Daoy (cell line): Measurements from ENCODE around the gene UBAC2. TPM values are rescaled to one million over a fixed set of nuclear protein-coding genes. Genes with fewer than 3 reads are reported as not detected.
A peak's percentile ranks its signal among the peaks of the same experiment; 100 is the strongest.

Source experiments
- DNase-seq: peaks from one replicate; pipeline ENCODE4 v3.0.0-alpha.2; 2015; ENCODE audit warnings: low read depth
- total RNA-seq: library from RNA; depleted of rRNA; stranded (reverse); fragments of >200 nt; shearing (Covaris generic); gene quantifications from 2 replicates; pipeline ENCODE4 v1.2.3, GENCODE V29; 2014

The UBAC2 gene
- total RNA-seq, 1 experiment from 2014 or later: 24.2 TPM

DNA sequence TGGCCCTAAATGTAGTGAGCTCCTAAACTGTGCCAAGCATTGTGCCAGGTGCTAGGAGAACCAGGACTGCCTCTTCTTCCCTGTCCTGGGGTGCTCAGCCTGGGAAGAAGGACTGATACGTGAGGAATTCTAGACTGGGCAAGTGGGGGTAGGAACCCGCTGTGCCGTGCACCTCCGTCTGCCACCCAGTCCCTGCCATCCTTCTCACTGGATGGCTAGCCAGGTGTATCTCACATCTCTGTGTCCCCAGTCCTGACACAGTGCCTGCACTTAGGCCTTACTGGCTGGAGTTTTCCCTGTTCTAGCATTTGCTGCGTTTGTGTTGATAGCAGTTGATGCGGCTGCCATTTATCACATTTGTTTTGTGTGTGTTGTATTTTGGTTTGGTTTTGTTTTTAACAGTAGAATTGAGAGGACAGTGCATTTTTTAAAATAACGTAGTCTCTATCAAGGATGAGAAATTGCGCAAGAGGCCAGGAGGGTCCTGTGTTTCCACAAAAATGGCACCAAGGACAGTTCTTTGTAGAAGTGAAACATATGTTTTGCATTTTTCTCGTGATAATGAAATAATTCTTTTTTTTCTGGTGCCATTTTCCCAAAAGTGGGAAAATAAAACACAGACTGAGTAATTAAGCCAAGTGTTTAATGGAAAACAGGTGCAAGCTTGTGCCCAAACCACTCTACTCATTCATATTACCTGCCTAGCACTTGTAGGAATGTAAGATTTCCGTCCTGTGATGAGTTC, 111.3 kb downstream of the UBAC2 start:
- DNase-seq: no peak

DNA sequence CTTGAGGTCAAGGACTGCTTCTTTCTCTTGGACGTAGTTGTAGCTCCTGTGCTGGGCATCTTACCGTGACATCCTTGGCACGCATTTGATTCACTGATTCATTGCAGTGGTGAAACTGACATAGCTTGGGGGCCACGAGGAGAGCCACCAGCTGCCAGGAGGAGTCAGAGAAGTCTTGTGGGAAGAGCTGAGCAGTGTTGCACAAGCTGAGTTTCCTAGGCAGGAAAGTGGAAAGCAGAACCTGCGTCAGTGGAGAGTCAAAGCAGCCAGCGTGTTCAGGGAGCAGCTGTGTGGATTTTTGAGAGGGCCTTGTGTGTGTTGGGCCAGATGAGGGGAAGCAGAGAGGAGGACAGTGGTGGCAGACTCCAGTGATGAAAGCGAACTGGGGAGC, 111.8 kb downstream of the UBAC2 start:
- peak; percentile 62 for DNase-seq

DNA sequence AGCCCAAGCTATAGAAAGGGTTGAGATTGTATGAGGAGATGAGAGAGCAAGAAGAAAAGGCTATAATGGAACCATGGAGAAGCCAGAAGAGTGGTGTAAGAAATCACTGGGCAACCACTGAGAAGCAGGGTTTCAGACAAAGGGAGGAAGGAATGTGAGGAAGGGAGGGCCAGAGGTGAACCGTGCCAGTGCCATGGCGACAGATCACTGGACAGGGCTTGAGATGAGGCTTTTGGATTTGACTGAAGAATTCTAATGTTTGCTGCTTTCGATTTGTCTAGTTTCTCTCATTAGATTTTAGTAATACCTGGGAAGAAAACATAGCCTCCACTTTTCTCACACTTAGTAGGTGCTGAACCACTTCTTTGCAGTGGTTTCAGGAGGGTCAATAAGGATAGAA, 112.8 kb downstream of the UBAC2 start:
- DNase-seq: no peak

DNA sequence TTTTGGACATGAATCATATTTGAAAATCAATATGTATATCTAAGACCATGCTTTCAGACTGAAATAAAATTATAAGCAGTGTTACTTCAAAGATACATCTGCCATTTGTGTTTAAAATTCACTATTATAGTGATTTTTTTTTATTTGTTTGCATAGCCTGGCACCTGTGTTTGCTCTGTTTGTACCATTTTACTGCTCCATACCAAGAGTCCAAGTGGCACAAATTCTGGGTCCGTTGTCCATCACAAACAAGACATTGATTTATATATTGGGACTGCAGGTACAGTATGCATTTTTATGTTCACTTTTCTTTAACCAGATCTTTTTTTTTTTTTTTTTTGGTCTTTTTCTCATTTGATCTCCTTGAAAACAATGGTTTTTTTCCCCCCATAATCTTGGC, 113.3 kb downstream of the UBAC2 start:
- DNase-seq: no peak

DNA sequence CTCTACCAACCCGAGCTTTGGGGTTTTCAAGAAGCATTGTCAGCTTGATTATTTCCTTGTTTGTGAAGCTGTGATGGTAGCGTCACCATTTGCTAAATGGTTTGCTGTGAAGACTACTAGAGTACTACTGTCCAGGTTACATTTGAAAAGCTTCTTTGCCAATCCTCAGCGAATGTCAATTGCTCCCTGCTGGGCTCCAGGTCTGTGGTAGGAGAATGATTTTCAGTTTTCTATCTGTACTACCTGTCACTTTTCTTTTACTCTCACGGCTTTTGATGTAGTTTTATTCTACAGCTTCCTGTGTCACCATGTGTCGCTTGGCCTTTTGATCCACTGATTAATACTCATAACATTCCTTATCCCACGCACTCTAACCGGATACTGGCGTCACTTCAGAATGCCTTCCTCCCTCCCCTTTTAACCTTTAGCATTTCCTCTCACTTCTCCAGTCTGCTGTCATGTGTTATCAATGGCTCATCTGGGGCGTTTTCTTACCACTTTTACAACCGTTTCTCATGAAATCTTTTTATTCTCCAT, 114.1 kb downstream of the UBAC2 start:
- no peak for DNase-seq

DNA sequence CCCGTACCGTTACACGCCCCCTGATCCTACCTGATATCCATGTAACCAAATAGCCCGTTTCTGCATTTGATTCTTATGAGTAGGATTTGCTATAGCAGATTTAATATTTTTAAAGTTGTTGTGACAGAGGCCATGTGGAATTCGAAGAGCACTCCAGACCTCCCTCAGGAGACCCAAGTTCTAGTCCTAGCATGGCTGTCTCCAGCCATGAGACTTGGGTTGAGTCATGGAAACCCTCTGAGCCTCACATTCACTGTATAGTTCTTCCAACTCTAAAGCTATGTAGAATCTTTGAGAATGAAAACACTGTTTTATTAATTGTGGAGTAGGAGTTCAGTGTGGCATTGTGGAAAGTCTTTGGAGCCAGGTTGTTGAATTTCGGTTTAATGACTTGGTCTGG, 114.5 kb downstream of the UBAC2 start:
- DNase-seq: no peak

DNA sequence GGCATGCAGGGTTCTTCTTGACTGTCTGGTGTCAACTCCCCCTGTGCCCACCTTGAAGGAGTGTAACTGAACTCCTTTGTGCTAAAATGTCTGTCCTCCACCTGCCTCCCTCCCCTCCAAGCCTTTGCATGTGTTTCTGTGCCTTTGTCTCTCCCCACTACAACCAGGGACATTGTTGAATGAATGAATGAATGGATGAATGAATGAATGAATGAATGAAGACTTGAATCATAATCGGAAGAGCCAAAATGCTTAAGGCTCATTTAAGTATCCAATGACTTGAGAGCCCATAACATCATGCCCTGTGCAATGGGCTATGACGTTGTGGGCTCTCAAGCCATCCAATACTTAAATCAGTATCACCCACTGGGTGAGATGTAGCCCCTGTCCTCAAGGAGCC, 115.6 kb downstream of the UBAC2 start:
- no peak for DNase-seq

DNA sequence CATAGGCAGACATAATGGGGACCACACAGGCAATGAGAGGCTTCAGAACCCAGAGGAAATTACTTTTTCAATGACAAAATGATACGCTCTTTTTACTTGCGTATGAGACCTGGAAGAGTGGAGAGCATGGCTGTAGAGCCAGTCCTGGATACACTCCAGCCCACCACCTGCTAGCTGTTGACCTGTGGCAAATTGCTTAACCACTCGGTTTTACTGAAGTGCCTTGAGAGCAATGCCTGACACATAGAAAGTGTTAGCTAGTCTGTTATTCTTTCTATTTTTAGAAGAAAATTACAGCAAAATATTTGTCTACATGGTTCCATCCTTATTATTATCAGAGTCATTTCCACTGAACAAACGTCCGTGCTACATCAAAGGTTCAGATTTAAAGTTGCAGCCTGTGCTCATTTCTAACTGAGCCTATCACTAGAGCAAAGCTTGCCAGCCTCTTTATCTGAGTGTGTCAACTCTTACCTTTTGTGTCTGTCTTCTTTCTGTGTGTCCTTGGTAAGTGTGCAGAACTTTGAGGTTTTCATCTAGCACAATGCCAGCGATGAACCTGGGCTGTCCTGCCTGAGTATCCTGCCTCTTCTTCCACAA, 116.1 kb downstream of the UBAC2 start:
- no peak for DNase-seq

DNA sequence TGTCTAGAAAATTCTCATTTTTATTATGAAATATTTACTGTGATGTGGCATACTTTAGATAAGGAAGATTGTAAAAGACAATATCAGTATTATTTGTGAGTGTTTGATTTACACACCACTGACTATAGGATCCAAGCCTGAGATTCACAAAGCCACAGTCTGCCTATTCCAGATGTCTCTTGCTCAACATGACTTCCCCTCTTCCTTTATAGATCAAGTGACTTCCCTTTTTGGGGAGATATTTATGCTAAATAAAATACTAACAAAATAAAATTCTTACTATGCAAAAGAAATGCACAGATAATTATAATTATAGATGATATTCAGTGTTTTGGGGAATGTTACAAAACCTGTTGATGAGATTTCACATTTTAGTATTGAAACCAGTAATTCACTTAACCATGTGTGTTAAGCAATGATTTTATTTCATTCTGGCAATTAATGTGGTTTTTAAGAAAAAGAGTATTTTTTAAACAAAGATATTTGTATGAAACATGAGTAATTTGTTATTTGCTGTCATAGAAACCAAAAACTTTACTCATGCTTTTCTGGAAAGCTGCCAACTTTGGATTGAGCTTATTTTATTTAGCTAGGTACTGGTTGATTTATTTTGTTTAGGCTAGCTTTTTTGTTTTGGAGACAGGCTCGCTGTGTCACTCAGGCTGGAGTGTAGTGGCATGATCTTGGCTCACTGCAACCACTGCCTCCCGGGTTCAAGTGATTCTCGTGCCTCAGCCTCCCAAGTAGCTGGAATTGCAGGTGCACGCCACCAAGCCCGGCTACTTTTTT, 120.2 kb downstream of the UBAC2 start:
- peak; percentile 47 for DNase-seq

DNA sequence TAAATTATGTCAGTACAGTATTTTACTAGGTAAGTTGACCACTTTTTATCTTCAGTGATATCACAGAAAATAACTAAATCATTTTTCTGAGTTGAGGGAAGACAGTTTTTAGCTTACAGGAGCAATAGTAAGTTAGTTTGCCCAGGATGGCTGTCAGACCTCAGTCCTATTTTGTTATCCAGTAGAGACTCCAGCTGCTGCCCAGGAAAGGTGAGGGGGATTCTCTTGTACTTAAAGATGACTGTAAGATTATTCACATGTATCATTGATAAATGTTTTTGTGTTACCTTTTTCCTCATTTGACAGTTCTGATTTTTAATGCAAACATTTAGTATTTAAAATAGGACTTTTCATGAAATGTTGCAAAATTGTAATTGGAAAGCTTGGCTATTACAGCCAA, 121.1 kb downstream of the UBAC2 start:
- DNase-seq: no peak

DNA sequence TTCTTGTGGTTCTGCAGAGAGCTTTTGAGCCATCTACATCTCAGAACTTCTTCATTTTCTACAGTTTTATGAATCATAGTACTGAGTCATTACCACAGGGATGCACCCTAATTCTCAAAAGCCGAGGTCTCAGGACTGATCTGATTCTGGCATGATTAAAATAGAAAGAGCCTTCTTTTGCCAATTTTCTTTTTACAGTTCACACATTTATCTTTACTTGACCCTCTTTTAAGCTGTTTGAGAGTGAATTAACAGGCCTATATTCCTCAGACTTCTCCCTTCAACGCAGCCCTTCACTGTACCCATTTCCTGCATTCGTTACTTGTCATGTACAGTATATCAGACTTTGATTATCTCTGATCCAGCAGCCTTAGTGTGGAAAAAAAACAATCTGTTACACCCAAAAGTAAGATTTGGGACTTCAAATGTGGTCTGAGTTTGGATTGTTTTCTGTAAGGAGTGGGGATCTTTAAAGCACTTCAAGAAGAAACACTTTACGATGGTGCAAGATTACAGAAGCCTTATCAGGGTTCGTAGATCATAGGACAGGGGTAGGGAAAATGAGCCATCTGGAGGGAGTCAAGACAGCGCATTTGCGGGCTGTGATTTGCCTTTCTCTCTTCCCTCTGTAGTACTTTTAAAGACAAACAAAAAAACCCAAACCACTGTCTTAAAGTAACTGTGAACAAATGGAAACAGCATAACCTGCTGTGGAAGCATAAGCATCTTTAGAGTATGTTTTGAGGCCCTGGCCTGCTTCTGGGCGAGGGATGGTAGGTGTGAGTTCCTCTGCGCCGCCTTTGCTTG, 121.8 kb downstream of the UBAC2 start:
- peak; percentile 34 for DNase-seq

DNA sequence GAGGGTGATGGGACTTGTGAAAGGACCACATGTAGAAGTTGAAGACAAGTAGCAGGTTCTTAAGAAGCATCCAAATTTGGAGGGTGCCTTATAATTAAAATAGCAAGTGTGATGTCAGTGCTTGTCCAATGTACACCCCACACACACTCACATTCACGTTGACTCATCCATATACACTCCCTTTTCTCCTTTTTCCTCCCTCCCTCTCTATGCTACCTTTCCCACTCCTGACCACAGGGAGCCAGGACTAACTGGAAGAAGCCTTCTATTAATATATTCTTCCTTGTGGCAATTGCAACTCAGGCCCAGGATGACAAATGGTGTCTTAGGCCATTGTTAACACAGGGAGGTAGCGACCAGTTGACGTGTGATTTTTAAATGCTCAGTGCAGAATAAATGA, 122.8 kb downstream of the UBAC2 start:
- DNase-seq: no peak

DNA sequence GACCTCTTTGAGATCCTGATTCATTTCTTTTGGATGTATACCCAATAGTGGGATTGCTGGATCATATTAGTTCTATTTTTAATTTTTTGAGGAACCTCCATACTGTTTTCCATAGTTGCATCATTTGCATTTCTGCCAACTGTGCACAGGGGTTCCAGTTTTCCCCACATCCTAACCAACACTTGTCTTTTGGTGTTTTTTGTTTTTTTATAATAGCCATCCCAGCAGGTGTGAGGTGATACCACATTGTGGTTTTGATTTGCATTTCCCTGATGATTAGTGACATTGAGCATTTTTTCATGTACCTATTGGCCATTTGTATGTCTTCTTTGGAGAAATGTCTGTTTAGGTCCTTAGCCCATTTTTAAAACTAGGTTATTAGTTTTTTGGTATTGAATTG, 125.4 kb downstream of the UBAC2 start:
- no peak for DNase-seq

DNA sequence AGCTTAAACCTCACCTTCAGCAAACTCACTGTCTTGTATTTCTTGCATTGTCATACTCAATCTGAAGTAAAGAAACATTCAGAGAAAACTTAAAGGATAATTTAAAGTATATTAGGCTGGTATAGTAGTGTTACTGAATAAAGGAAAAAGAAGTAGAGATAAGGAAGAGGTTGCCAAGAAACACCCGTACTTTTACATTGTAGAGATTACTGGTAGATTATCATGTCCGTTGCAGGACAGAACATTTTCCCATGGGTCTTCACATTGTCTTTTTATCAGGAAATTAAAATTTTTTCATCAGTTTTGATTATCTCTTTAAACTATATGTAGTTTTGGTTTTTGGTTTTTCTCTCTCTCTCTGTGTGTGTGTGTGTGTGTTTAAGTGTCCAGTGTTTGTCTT, 126.5 kb downstream of the UBAC2 start:
- DNase-seq: no peak

DNA sequence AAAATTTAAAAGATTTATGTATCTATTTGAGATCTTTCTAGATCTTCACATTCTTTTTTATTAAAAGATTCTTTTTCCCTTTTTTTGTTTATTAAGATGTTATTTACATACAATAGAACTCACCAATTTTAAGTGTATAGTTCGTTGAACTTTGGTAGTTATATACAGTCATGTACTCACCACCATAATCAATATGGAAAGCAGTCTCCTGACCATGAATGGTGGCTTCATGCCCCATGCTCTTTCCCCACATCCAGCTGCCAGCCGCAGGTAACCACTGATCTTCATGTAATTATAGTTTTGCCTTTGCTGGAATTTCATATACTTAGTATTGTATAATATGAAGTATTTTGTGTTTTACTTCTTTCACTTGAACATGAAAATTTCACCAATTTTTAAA, 127.1 kb downstream of the UBAC2 start:
- no peak for DNase-seq

DNA sequence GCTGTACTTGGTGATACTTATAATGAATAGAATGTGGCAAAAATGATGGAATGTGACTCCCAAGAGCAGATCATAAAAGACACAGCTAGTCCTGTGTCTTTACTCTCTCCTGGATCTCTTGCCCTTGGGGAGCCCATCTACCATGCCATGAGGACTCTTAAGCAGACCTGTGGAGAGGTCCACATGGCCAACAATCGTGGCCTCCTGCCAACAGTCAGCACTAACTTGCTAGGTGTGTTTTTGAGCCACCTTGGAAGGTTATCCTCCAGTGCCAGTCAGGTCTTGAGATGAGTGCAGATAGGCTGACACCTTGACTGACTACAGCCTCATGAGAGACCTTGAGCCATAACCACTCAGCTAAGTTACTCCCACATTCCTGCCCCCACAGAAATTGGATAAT, 128.8 kb downstream of the UBAC2 start:
- no peak for DNase-seq

DNA sequence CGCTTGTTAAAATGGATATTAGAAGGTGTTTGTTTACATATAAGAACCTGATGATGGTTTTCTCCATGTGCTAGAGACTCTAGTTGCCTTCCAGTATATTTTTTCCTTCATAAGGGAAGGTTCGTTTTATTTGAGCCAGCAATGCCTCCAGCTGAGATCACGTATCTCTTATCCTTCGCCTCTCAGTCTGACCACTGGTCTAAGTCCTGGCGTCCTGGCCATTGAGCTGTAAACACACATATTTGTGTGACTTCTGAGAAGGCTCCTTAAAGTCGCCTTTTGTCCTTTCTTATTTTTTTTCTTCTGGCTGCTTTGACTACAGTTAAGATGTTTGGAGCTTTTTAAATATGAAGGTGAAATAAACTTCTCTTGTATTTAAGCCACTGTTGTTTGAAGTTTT, 130.3 kb downstream of the UBAC2 start:
- DNase-seq: no peak

DNA sequence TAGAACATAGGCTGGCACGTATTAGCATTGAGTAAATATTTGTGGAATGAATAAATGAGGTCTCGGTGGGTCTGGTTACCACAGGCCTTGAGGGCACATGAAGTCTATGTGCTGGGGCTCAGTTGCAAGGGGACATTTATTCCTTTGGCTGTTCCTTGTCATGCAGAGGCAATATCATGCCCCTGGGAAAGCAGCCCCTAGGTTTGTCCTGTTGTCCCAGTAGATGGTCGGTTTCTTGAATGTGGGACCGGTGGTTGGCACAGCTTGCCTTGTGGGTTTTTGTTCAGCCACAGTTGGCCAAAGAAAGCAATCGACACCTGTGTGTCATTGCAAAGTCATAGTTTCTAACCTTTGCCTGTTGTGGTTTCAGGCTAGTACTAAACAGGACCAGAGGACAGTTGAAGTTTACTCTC, 131.2 kb downstream of the UBAC2 start:
- no peak for DNase-seq

DNA sequence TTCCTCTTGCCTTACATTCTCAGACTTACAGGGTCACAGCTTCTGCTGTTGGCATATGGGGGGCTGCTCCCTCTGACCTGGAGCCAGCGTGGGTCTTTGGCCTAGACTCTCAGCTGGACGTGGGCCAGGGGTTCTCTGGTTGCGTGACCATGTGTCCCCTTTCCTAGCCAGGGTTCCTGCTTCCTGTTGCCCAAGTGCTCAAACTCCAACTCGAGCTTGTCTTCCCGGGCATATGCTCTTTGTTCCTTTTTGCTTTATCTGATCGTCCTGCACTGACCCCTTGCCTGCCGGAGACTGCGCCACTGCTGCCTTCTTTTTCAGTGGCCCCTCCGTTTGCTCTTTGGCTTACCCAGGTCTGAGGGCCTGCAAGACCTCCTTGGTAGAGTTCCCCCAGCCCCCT, 131.8 kb downstream of the UBAC2 start:
- DNase-seq: no peak

DNA sequence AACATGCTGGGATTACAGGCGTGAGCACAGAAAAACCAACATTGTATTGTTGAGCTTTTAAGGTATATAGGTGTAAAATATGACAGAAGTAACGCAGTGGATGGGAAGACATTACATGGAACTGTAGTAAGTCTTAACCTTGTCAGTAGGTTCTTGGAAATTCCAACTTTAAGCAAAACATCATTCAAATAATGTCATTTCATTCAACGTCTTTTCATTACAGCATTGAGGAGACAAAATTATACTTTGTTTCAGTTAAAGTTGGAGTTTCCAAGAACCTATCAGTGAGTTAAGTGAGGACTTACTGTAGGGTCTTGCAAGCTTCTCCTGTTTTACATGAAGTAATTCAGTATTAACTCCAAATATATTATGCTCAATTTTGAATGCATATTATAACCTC, 133.6 kb downstream of the UBAC2 start:
- no peak for DNase-seq

DNA sequence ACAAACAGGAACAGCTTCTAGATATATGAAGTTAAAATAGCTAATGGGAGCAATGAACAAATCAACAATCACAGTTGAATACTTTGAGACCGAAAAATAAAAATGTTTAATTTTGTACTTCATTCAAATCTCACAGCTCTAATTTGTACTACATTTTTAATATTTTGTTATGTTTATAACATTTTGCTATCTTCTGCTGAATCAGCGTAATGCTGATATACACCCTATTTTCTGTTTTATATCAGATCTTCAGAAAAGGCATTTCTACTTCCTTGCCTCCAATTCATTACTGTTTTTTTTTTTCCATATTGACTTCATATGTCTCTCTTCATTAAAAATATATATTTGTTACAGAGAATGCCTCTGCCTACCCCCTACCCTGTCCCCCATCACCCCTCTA, 134.4 kb downstream of the UBAC2 start:
- DNase-seq: no peak

DNA sequence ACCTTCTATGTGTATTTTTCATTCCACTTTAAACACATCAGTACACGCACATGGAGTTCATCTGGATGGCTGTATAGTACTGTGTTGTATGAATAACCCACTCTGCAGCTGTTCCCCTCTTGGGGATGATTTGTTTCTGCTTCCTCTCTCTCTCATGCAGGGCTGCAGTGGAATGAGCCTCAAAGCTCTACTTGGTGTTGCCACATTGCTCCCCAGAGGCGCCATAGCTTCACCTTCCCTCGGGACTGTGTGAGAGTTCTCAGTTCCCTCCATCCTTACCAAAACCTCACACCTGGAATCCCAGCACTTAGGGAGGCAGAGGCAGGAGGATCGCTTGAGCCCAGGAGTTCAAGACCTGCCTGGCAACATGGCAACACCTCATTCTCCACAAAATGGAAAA, 134.9 kb downstream of the UBAC2 start:
- DNase-seq: no peak
